HG02798 (cell line): Measurements from ENCODE around the gene KCNS1.
"Not testable (repeated sequence)": the region's sequence is repeated elsewhere in the genome, so short reads cannot be mapped to it uniquely, and the experiment has no call there.

Source experiments
- ATAC-seq: cut with Tn5 transposase; IDR thresholded peaks from one replicate; pipeline ENCODE4 v1.9.1; 2021; ENCODE audit warnings: mild to moderate bottlenecking; ENCODE audit not compliant: unreplicated experiment, poor library complexity

The KCNS1 gene

DNA sequence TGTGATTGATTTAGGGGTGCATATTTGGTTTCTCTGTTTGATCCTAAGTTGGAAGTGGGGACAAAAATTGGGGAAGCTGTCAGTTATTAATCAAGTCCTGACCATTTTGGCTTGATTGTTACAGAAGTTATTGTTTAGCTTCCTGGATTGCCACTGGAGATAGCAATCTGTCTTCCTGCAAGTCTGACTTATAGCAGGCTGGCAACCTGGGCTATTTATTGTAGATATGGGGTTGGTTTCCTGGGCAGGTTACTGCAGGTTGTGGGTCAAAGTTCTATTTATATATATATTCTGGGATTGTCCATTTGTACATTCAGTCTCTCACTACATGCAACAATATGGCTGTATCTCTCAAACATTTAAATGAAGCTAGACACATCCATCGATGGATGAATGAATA lies 17.8 kb downstream of the KCNS1 start:
- no peak for ATAC-seq

DNA sequence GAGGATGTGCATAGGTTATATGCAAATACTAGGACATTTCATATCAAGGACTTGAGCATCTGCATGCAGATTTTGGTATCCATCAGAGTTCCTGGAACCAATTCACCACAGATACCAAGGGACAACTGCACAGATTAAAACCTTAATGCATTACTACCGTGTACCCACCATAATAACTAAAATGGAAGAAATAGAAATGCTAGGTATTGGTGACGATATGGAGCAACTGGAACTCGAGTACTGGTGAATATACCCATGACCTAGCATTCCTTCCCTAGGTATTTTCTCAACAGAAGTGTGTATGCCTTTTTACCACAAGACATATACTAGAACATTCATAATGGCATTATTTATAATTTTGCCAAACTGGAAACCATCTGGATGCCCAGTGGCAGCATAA lies 18.5 kb downstream of the KCNS1 start:
- no peak for ATAC-seq

GRCh38 chr20:45080867-45081624 lies 19.9 kb downstream of the KCNS1 start:
- ATAC-seq: no peak

DNA sequence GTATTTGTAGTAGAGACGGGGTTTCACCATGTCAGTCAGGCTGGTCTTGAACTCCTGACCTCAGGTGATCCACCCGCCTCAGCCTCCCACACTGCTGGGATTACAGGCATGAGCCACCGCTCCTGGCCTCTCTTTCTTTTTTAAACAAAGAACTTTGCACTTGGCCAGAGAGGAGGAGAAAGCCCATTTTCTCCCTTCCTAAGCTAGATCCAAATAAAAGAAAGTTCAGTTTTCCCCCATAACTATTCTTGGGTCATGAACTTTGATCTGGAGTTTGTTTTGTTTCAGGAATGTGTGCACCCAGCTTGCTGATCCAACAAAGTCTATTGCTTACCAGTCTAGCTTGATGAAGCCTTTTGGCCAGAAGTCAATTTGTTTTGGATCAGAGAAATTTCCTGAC lies 23.4 kb downstream of the KCNS1 start:
- no peak for ATAC-seq

DNA sequence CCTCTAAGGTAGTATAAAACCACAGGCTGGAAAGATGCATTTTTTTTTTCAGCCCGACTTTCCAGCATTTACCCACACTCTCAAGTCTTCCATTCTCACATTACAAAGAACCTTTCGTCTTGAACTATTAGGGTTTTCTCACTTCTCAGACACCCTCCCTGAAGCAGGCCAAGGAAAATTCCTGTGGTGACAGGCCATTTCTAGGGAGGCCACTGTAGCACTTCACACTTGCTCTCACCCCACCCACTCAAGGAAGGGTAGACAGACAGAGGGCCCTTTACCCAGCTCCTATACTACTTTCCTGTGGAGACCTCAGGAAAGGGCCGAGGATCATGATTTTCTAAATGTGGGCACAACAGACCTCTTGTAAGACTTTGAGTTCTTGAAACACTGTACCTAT lies 27.7 kb downstream of the KCNS1 start:
- ATAC-seq: no peak

- ATAC-seq: no peak
Measured at GRCh38 chr20:45072066-45072465, 28.9 kb downstream of the KCNS1 start.

GRCh38 chr20:45070932-45071632 lies 29.8 kb downstream of the KCNS1 start:
- no peak for ATAC-seq

DNA sequence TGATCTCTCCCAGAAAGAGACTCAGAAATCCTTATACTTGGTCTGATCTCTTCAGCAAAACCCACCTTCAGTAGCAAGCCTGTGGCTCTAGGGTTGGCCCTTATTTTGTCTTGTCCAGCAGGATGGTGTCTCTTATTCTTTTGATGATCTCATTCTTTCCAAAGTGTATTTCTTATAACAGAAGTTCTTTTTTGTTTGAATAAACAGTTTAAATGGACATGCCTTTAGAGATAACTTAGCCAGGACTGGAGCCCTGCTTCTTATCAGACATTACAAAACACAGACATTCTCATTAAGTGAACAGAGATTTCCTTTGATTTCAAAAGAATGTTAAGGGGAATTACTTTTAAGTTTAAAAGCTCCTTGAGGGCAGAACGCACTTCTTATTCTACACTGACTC lies 31.7 kb downstream of the KCNS1 start:
- ATAC-seq: no peak

DNA sequence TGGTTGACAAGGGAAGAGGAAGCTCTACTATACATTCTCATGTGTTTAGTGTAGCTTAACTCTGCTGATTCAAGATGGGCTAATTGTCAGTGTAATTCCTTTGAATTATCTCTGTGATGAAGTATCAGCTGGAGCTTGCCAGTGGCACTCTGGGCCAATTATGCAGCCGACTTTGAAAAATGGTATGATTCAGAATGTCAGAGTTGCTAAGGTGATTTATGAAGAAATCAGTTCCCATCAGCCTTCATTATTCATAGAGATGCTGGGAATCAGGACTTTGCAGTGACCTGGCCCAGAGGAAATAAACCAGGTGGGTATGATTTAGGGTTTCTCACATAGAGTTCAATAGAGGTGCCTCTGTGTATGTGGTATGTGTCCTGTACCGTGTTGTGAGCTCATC lies 33.4 kb downstream of the KCNS1 start:
- ATAC-seq: no peak

DNA sequence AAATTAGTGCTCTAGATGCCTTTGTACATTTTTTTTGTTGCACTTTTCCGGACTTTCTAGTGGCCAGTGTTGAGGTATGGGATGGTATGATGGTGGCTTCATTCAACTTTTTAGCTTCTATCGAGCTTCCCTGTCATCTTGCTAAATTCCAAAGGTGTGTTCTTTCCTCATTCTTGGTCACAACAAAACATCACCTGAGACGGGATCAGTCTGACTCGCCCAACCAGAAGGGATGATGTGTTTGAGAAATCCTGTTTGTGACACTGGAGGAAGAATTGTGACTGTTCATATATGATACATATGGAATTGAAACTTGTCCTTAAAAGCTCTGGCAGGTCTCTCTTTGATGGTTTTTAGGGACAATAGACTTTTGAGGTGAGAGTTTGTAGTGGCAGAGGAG lies 33.8 kb downstream of the KCNS1 start:
- ATAC-seq: no peak

DNA sequence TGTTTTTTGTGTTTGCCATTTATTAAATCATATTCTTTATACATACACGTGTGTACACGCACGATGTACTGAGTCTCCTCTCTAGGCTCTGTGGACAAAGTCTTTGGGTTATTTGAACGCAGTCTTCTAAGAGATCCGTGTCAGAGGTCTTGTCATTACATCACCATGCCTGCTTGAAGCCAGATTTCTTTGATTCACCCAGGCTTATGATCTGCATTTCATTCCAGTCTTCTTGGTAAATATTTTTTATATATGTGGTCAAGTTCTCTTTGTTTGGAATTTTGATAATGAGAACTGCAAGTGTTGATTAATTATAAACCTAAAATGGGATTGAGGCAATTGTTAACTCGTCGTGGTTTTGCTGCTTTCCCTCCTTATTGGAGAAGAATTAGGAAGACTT lies 34.6 kb downstream of the KCNS1 start:
- ATAC-seq: no peak

GRCh38 chr20:45064812-45065211 lies 36.1 kb downstream of the KCNS1 start:
- no peak for ATAC-seq

GRCh38 chr20:45063107-45063506 lies 37.8 kb downstream of the KCNS1 start:
- not testable (repeated sequence) for ATAC-seq

GRCh38 chr20:45061244-45061643 lies 39.7 kb downstream of the KCNS1 start:
- no peak for ATAC-seq

- ATAC-seq: no peak
Measured at GRCh38 chr20:45060294-45060693, 40.6 kb downstream of the KCNS1 start.

- no peak for ATAC-seq
Measured at GRCh38 chr20:45059022-45059728, 41.8 kb downstream of the KCNS1 start.

GRCh38 chr20:45058168-45058850 lies 42.6 kb downstream of the KCNS1 start:
- no peak for ATAC-seq

DNA sequence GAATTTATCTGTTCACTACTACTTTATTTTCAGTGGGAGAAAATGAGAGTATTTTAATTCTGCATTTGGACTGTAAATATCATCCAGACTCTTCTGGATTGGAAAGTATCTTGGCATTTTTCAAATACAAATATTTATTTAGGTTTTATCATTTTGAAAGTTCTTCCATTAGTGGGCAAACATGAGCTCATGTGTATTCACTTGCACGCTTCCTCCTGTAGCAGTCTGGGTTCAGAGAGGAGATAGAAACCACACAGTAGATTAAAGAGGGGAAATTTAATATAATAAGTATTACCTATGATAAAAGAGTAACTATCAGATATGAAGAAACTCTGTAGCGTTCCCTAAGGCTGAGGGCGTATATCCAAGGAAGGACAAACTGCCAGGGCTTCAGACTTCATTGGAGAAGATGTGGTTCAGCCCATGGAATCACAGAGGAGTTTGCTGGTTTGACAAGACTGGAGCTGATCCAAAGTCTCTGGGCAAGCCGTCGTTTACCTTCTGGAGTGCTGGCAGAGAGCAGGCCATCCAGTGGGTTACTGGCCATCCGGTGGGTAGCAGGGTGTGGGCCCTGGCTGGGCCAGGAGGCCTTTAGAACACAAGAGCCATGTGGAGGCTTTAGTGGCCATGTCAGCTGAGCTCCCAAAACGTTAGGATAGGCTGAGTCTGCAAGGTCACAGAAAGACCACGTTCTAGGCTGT lies 44.3 kb downstream of the KCNS1 start:
- ATAC-seq: no peak

DNA sequence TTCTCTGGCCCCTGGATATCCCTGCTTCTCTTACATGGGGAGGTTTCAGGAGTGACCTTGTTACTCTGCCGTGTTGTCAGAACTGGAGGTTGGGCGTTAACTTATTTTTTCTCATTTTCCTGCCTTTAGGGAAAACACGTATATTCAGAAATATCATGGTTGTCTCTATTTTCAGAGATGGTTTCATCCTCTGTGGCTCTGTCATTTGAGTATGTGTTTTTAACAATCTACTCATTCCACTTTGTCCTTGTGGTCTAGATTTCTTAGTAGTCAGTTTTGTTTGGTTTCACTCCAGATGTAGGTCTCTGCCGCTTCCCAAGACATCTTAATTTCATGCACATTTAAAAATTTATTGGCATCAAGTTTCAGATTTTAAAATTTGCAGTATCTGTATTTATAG lies 45.9 kb downstream of the KCNS1 start:
- ATAC-seq: no peak
